KG1 (cell line): ENCODE data around the gene SDC1.
"Not testable (repeated sequence)": the region's sequence is repeated elsewhere in the genome, so short reads cannot be mapped to it uniquely, and the experiment has no call there.

ENCODE experiments used
- DNase-seq: peaks from one replicate; lab custom pipeline; 2025; lab: John Stamatoyannopoulos, UW

SDC1 gene, protein sequence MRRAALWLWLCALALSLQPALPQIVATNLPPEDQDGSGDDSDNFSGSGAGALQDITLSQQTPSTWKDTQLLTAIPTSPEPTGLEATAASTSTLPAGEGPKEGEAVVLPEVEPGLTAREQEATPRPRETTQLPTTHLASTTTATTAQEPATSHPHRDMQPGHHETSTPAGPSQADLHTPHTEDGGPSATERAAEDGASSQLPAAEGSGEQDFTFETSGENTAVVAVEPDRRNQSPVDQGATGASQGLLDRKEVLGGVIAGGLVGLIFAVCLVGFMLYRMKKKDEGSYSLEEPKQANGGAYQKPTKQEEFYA

DNA sequence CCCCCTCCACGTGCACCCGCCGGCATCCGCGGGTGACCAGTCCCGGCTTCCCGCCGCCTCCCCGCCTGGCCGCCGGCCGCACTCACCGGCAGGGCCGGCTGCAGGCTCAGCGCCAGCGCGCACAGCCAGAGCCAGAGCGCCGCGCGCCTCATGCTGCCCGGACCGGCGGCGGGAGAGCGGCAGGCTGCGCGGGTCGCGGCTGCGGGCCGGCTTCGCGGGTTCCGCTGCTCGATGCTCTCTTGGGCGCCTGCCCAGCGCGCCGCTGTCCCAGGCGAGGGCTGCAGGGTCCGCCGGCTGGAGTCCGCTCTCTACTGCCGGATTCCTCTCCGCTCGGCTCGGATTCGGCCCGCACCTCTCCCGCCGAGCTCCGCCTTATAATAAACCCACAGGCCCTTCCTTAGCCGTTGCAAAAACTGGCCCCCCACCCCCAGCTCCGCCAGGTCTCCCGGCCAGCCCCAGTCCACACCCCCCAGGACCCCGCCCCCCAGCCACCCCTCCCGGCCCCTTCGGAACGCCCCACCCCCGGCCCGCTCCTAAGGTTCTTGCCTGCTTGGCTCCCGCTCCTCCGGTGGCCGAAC lies at the start of gene SDC1:
Gene SDC1, minus strand, starts transcription at position 415 of the 578 bp plus-strand sequence. Its CDS starts 263 bp downstream, at position 152.
- no peak for DNase-seq

DNA sequence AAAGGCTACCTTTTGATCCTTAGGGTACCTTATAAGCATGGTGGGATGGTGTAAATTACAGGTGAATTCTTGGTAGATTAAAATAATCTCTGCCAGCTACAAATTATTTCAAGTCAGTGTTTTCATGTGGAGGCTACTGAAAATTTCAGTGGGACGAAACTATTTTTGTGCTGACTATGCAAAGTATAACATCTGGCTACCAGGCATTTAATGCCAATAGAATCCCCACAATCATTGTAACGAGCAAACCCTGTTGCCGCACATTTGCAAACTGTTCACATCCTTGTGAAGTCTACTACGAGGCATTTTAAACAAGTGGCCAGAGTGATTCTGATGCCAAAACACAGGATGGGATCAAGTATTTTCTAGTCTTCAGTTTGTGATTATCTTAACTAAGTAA lies 48.1 kb upstream of the SDC1 start:
- DNase-seq: no peak

DNA sequence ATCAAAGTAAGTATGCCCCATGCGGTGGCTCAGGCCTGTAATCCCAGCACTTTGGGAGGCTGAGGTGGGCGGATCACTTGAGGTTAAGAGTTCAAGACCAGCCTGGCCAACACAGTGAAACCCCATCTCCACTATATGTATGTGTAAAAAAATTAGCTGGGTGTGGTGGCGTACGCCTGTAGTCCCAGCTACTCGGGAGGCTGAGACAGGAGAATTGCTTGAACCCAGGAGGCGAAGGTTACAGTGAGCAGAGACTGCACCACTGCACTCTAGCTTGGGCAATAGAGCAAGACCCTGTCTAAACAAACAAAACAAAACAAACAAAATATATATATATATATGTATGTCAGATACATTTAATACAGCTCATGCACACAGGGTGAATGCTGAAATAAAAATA lies 43.4 kb upstream of the SDC1 start:
- DNase-seq: not testable (repeated sequence)

DNA sequence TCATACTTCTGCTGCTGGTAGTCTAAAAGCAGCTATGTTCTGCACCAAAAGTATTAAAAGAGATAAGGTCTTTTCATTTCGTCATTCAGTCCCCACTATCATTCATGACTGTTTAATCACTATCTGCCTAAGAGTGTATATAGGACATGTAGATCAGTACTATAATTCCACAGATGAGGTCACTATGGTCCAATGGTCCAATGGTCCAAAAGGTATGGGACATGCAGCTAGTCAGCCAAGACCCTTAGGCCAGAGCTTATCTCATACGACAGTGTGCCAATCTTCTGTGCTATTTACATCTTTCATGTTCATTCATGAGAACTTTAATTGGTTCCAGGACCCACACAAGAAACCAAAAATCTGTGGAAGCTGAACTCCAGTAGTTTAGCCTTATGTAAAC lies 42.6 kb upstream of the SDC1 start:
- no peak for DNase-seq

DNA sequence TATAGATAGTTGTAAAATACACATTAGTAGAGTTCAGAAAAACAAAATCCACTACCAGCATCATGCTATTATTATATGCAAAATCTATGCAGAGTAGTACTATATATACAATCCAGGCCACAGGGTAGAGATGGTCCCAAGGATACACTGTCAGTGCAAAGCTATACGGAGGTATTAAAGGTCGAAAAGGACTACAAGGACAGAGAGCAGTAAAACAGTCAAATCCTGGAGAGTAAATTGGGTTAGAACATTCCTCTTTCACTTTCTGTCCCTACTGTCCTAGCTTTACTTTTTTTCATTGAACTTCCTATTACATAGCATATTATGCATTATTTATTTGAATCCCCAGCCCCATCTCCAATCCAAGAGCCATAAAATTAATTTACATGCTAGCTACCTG lies 39.7 kb upstream of the SDC1 start:
- DNase-seq: no peak

DNA sequence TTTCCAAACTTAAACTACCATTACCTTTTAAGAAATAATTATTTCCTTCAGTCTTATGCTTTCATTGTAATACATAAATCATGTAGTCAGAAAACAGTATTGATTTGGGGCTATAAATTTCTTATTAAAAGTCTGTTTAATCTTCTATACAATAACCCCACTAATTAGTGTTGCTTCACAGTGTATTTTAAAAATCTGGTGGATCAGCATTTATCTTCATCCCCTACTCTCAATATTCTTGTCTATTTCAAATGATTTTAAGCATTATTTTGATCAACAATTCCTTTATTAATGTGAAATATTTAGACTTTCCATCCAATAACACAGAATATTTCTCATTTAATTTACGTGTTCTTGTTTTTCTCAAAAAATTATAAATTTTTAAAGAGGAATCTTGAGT lies 32.5 kb upstream of the SDC1 start:
- DNase-seq: no peak

DNA sequence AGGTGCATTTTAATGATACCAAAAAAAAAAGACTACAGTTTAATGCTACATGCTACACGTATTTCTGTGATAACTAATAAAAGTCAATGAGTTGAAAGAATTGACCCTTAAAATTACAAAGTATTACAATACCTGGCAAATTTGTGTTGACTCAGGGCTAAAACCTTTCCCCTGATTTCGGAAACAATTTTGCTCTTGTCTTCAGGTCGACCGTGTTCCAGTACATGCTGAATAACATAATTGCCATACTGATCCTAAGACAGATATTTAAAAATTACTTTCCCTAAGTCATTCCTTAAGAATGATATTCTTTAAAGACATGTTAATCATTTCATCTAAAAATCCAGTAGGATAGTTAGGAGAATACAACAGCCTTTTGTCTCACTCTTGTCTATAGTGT lies 29.8 kb upstream of the SDC1 start:
- no peak for DNase-seq

DNA sequence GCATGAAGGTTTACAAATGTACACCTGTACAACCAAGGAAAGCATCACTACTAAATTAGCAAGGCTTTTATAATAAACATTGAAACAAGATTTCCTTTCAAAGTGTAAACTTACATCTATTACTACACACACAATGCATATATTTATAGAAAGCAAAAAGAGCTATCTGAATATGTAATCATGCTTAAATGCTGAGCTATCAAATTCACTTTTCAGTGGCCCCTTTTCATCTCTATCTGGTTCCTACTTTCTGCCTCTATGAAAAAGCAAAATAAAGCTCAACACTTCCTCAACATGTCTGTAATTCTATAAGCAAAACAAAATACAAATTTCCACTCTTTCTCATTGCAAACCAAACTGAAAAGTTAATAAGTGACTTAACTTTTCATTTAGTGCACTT lies 25.5 kb upstream of the SDC1 start:
- DNase-seq: no peak

DNA sequence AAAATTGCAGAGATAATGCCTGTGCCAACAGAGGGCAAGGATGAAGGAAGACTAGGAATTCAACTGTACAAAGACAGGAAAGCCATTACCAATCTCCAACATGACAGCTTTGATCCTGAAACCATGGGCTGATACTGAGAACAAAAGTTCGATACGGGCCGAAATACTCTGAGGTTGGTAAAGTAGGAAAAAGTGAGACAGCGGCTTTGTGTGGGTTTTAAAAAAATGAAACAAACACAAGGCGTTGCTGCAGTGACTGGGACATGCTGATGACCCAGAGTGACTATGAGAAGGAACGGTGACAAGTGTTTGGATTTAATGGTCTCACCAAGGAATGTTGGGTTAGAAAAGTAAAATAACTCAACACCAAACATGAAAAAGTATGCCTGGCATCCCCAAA lies 24.2 kb upstream of the SDC1 start:
- DNase-seq: no peak

DNA sequence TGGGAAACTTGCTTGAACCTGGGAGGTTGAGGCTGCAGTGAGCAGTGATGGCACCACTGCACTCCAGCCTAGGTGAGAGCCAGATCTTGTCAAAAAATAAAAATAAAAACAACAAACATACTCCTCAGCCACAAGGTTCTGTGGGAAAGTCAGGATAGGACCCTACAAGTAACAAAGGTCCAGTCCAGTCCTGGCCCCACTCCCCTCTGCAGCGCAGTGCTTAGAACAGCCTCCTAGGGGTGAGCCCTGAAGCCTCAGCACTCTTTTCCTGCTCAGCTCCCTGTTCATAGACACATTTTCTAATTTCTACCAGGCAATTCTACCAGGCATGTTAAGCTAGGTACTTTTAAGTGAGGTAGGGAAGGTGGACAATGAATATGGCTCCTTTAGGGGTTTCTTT lies 22.2 kb upstream of the SDC1 start:
- DNase-seq: no peak

DNA sequence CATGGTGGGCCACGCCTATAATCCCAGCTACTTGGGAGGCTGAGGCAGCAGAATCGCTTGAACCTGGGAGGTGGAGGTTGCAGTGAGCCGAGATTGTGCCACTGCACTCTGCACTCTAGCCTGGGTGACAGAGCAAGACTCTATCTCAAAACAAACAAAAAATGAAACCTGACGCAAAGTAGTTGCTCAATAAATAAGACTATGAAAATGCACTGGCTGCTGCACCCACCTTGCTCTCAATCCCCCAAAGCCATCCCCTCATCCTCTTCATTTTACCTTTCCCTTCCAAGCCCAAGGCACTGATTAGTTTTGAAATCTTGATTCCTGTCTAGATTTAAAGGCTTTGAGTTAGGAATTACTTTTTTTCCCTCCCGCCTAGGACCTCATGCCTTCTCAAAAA lies 18.7 kb upstream of the SDC1 start:
- DNase-seq: not testable (repeated sequence)

DNA sequence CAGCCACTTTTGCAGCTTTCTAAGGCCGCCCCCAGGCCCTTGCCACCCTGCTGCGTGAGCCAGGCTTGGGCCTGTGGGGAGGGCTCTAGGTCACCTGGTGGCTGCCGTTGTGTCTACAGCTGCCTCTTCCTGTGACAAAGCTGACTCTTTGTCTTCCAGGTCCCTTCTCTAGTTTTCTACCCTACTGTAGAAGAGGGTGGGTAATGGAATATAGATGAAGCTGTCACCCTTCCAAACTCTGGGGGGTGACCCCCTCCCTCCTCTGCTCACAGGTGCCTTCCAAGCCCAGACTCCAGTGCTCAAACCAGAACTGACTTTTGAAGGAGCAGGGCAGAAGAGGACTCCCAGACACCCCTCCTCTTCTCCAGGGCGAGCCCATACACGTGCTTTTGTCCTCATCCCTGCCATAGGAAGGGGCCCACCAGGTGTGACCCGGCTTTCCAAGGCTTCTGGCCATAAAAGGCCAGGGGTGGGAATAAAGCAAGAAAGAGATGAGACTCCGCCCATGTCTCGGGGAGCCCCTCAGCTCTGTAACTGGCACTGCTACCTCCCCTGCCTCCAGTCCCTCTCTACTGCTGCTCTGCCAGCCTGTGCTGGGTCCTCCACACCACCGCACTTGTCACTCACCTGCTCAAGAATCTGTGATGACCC lies 17.9 kb upstream of the SDC1 start:
- DNase-seq: no peak

DNA sequence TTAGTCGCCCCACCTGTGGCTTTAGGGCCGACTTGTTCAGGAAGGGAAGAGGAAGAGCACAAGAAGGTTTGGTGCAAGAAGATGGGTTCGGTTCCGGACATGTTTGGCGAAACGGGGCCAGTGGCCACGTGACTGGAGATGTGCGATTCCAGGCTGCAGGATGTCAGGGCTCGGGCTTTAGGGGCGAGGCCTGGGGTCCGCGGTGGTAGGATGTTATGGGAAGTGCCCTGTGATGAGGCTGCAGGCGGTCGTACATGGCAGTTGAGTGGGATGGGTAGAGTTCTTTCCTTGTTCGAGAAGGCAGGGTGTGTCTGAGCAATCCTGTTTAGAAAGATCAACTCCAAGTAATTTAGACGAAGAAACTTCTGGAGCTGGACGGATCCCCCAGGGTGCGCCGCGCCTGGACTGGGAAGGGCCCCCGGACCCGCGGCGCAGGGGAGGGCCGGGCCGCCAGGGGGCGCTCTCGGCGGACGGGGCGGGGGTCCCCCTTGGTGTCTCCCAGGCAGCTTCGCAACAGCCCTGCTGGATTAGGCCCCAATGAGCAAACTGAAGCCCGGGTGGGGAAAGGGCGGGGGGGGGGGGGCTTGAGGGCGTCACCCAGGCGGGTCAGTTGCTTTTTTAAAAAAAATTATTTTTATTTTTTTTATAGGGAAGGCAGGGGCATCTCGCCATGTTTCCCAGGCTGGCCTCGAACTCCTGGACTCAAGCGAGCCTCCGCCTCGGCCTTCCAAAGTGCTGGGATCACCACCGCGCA lies 17.2 kb upstream of the SDC1 start:
- no peak for DNase-seq

DNA sequence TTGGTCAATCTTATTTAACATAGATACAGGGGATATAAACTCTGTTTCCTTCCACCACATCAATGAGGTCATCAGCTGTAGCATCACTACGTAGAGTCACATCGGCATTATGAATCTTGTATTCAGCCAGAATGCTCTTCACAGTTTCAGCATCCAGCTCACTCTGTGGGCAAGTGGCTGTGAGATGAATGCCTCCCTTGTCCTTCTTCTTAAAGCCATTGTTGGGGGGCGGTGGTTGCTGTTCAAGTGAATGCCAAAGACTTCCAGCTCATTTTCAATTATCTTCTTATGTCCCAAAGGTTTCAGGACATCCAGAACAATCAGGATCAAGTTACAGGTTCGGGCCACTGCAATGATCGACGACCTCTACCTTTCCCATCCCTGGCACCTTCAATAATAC lies 15.4 kb upstream of the SDC1 start:
- DNase-seq: not testable (repeated sequence)

DNA sequence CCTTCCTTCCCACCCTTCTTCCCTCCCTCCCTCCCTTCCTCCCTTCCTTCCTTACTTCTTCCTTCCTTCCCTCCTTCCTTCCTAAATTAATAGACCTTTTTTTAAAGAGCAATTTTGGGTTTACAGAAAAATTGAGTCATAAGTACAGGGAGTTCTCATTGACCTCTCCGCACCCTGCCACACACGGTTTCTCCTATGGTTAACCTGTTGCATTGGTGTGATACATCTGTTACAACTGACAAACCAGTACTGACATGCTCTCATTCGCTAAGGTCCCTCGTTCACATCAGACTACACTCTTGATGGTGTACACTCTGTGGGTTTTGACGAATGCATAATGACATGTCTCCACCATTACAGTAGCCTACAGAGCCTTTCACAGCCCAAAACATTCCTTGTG lies 11.6 kb upstream of the SDC1 start:
- no peak for DNase-seq

DNA sequence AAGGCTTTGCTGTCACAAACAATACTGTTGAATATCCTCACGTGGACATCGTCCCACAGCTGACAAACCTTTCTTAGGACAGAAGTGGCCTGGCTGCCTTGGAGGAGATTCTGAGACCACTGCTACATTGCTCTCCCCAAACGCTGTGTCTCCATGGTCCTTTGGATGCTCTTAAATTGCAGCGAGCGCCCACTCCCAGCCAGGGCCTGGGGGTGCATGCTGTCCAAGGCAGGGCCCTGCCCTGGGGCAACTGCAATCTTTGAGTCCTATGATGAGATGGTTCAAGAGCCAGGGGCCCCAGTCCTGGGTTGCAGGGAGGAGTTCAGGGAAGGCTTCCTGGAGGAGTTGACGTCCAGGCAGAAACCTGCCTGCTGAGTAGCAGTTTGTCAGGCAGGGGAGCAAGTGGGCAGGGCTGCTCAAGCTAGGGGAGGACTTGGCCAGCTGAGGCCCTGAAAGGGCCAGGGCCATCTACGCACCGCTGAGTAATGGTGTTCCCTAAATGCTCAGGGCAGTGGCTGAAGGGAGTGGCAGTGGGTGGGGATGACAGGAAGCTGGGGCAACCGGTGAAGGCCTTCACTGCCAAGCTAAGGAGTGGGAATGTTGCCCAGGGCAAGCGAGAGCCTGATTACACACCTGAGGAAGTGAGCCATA lies 10.8 kb upstream of the SDC1 start:
- DNase-seq: no peak

DNA sequence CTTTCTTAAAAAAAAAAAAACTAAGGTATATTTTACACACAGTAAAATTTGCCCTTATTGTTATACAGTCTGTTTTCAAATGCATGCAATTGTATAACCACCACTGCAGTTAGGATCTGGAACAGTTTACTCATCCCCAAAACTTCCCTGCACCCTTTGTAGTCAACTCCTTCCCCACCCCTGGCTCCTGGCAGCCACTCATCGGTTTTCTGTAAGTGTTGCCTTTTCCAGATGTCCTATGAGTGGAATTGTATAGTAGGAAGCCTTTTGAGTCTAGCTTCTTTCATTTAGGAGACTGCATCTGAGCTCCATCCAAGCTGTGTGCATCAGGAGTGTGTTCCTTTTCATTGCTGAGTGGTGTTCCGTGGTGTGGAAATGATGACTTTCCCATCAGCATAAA lies 9.7 kb upstream of the SDC1 start:
- DNase-seq: not testable (repeated sequence)

DNA sequence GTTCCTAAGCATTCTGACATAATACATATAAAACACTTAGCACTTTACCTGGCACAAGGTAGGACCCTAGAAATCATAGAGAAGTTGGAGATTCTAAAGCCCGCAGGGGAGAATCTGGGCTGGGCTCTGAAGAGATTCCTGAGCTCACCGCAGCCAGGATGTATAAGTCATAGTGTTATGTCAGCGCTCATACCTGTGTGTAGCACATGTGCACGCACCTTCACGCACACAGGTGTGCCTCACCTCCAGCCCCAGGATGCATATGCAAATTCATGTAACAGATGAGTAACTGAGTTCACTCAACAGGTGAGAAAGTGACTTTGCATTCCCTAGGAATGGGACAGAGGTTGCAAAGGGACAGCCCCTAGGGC lies 7.9 kb upstream of the SDC1 start:
- DNase-seq: no peak

DNA sequence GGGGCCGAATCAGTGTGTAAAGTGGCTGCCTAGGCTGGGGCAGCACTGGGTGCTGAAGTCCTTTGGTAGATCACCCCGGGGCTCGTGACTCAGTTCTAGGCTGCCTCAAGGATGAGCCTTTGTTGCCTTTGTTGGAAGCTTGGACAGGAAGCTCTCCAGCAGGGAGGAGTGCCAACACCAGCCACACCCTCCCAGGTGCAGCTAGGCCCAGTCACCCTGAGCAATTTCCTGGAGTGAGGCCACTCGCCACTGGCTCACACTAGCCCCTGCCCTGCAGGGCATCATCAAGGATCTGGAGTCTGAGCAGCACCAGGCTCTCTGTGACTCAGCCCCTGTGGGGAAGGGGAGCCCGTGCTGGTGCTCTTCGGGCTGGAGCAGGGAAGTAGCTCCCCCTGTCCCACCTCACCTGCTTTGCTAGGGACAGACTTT lies 6.7 kb upstream of the SDC1 start:
- DNase-seq: no peak

DNA sequence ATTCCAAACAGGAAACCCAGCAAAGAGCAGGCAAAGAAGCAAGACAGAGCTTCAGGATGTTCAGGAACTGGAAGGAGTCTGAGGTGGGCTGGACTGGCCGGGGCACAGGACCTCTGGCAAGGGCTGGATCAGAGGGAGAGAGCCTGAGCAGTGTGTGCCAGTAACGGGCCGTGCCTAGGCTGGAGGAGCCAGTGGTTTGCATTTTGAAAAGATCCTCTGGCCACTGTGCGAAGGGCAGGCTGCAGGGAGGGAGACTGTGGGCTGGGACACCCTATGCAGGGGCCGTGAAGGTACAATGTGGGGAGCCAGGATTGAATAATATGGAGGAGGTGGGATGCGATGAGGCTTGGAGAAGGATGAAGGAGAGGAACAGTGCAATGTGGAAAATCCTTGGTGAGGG lies 6.2 kb upstream of the SDC1 start:
- DNase-seq: no peak

DNA sequence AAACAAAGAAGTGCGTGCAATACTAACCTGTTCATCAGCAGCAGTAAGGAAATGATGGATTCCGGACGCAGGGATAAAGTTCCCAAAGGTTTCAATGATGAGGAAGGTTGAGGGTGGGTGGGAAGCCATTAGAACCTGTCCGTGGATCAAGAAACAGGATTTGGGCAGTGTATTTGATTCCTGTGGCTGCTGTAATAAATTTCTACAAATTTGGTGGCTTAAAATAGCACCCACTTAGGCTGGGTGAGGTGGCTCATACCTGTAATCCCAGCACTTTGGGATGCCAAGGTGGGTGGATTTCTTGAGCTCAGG lies 5.1 kb upstream of the SDC1 start:
- DNase-seq: no peak

DNA sequence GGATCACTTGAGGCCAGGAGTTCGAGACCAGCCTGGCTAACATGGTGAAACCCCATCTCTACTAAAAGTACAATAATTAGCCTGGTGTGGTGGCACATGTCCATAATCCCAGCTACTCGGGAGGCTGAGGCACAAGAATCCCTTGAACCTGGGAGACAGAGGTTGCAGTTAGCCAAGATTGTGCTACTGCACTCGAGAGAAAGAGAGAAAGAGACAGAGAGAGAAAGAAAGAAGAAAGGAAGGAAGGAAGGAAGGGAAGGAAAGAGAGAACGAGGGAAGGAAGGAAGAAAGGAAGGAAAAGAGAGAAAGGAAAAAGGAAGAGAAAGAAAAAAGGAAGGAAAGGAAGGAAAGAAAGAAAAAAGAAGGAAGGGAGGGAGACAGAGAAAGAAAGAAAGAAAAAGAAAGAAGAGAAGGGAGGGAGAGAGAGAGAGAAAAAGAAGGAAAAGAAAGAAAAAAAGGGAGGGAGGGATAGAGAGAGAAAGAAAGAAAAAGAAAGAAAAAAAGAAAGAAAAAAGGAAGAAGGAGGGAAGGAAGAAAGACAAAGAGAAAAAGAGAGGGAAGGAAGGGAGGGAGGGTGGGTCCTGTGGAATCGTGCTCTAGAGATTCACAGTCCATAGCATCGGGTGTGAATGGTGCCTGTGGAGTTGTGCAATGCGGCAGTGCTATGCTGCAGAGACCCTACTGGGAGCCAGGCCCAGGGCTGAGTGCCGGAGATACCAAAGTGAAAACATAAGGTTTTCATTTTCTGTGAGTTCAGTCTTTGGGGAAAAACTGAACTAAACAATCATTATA lies 4.6 kb upstream of the SDC1 start:
- no peak for DNase-seq
